Mononuclear cell (primary cell): ENCODE results near the gene LRCH3. TPM values are rescaled to one million over a fixed set of nuclear protein-coding genes. Genes with fewer than 3 reads are reported as not detected.

Experiments
- total RNA-seq: library from RNA; depleted of rRNA; stranded (reverse); fragments of >200 nt; gene quantifications from one replicate; pipeline ENCODE4 v1.2.3, GENCODE V29; 2012

LRCH3 gene
- total RNA-seq, 1 donor: 51.3 TPM

Other genes starting within 250 kb of the LRCH3 start
- gene BDH1, start 235.3 kb upstream of the LRCH3 start, total RNA-seq: 8.9 TPM
- 36.7 TPM for gene RUBCN, start 54.4 kb upstream of the LRCH3 start, total RNA-seq
- gene FYTTD1, start 41.4 kb upstream of the LRCH3 start, total RNA-seq: 60.2 TPM
- gene RPL35A, start 158.9 kb downstream of the LRCH3 start, total RNA-seq: 997 TPM
- gene LMLN, start 169.0 kb downstream of the LRCH3 start, total RNA-seq: 3.4 TPM